CD4-positive, alpha-beta T cell treated with Interleukin-15 for 1 hour (primary cell): ENCODE data around the gene TTF1.

Experiments
- DNase-seq: peaks from one replicate; pipeline ENCODE4 v3.0.0-alpha.2; 2020

Gene TTF1

GRCh38 chr9:132364068-132364467 lies 42.6 kb downstream of the TTF1 start:
- DNase-seq, result no peak

- no peak for DNase-seq
Observed at GRCh38 chr9:132357764-132358163, 48.9 kb downstream of the TTF1 start.

- no peak for DNase-seq
Observed at GRCh38 chr9:132356324-132356924, 50.2 kb downstream of the TTF1 start.

GRCh38 chr9:132354637-132355355 lies 51.8 kb downstream of the TTF1 start, which contains the start of gene SETX:
TSS of gene SETX (minus strand) at chr9:132354986. CDS start at chr9:132349428, 5,558 bp downstream.
- peak; percentile 98 for DNase-seq

GRCh38 chr9:132351404-132352045 lies 55.1 kb downstream of the TTF1 start:
- no peak for DNase-seq

- DNase-seq, result no peak
Observed at GRCh38 chr9:132350861-132351315, 55.8 kb downstream of the TTF1 start.

- no peak for DNase-seq
Observed at GRCh38 chr9:132348676-132349075, 58.0 kb downstream of the TTF1 start.

GRCh38 chr9:132346177-132346576 lies 60.5 kb downstream of the TTF1 start:
- DNase-seq, result no peak

GRCh38 chr9:132341177-132341840 lies 65.3 kb downstream of the TTF1 start:
- no peak for DNase-seq

GRCh38 chr9:132334364-132334763 lies 72.3 kb downstream of the TTF1 start:
- DNase-seq, result no peak

- no peak for DNase-seq
Observed at GRCh38 chr9:132333556-132333955, 73.1 kb downstream of the TTF1 start.

- DNase-seq, result no peak
Observed at GRCh38 chr9:132328580-132328979, 78.1 kb downstream of the TTF1 start.

- no peak for DNase-seq
Observed at GRCh38 chr9:132327537-132327936, 79.1 kb downstream of the TTF1 start.
